Neural cell (in vitro differentiated cells): ENCODE results near the gene HARS1. TPM values are rescaled to one million over a fixed set of nuclear protein-coding genes. Genes with fewer than 3 reads are reported as not detected.
"Not testable (repeated sequence)": the region's sequence is repeated elsewhere in the genome, so short reads cannot be mapped to it uniquely, and the experiment has no call there.

Experiments
- H2AFZ ChIP-seq: fragments of 200-600, 300-800 bp; sonication (generic), shearing (Covaris generic); 2 replicates; pipeline ENCODE4 v1.6.0; 2014; ENCODE audit warnings: low read depth, mild to moderate bottlenecking, antibody characterized with exemption, low read length, moderate library complexity
- H3F3A ChIP-seq: fragments of 200-600 bp; shearing (Covaris generic); 2 replicates; pipeline ENCODE4 v1.6.1; 2016; ENCODE audit warnings: mild to moderate bottlenecking, moderate library complexity, mixed read lengths, antibody characterized with exemption, low read length; ENCODE audit not compliant: insufficient read depth, poor library complexity, severe bottlenecking
- H3K27ac ChIP-seq: fragments of 200-600, 300-800 bp; sonication (generic), shearing (Covaris generic); 2 replicates; pipeline ENCODE4 v1.5.1; 2014; ENCODE audit warnings: mild to moderate bottlenecking, low read length, moderate library complexity
- H3K27me3 ChIP-seq: fragments of 300-800, 200-600 bp; sonication (generic), shearing (Covaris generic); 2 replicates; pipeline ENCODE4 v1.6.0; 2014; ENCODE audit warnings: mild to moderate bottlenecking, low read depth, low read length, moderate library complexity; ENCODE audit not compliant: insufficient read depth
- H3K36me3 ChIP-seq: fragments of 300-800, 200-600 bp; sonication (generic), shearing (Covaris generic); 2 replicates; pipeline ENCODE4 v1.5.1; 2014; ENCODE audit warnings: mild to moderate bottlenecking, antibody characterized with exemption, low read length, moderate library complexity; ENCODE audit not compliant: insufficient read depth
- H3K4me2 ChIP-seq: fragments of 300-800, 200-600 bp; sonication (generic), shearing (Covaris generic); 2 replicates; pipeline ENCODE4 v1.6.0; 2014; ENCODE audit warnings: mild to moderate bottlenecking, low read length
- H3K4me3 ChIP-seq: fragments of 300-800, 200-600 bp; sonication (generic), shearing (Covaris generic); 2 replicates; pipeline ENCODE4 v1.5.1; 2014; ENCODE audit warnings: mild to moderate bottlenecking, low read length, moderate library complexity
- H3K79me2 ChIP-seq: fragments of 200-600 bp; shearing (Covaris generic); replicated peaks from 2 replicates; pipeline ENCODE4 v1.6.0; 2014; ENCODE audit warnings: mild to moderate bottlenecking, low read length, moderate library complexity; ENCODE audit not compliant: insufficient read depth
- H3K9ac ChIP-seq: fragments of 300-800, 200-600 bp; sonication (generic), shearing (Covaris generic); 2 replicates; pipeline ENCODE4 v1.6.1; 2016; ENCODE audit warnings: mild to moderate bottlenecking, low read length, mixed read lengths
- H3K9me2 ChIP-seq: fragments of 200-600 bp; shearing (Covaris generic); 2 replicates; pipeline ENCODE4 v1.6.1; 2016; ENCODE audit warnings: mild to moderate bottlenecking, low read length, mixed read lengths; ENCODE audit not compliant: insufficient read depth
- H3K9me3 ChIP-seq: fragments of 200-600, 300-800 bp; sonication (generic), shearing (Covaris generic); 2 replicates; pipeline ENCODE4 v1.6.1; 2016; ENCODE audit warnings: mild to moderate bottlenecking, mixed run types, low read length, moderate library complexity, mixed read lengths
- H4K20me1 ChIP-seq: fragments of 200-600 bp; shearing (Covaris generic); 2 replicates; pipeline ENCODE4 v1.6.1; 2016; ENCODE audit warnings: mild to moderate bottlenecking, mixed run types; ENCODE audit not compliant: insufficient read depth
- CTCF ChIP-seq: fragments of 450-650 bp; IDR thresholded peaks from 2 replicates; pipeline ENCODE4 v1.5.1; 2014; ENCODE audit warnings: antibody characterized with exemption, mild to moderate bottlenecking, moderate library complexity; ENCODE audit not compliant: poor library complexity, severe bottlenecking
- EP300 ChIP-seq: fragments of 450-650 bp; conservative IDR thresholded peaks from 2 replicates; pipeline ENCODE4 v1.6.1; 2014; ENCODE audit warnings: antibody characterized with exemption, mild to moderate bottlenecking, moderate library complexity; ENCODE audit not compliant: poor library complexity, severe bottlenecking
- EZH2 ChIP-seq: fragments of 200-600, 300-800 bp; shearing (Covaris generic), sonication (generic); IDR thresholded peaks from 2 replicates; pipeline ENCODE4 v1.6.1; 2014; ENCODE audit warnings: antibody characterized with exemption, low read length, borderline replicate concordance, mild to moderate bottlenecking; ENCODE audit not compliant: insufficient read depth, poor library complexity, severe bottlenecking
- MXI1 ChIP-seq: fragments of 450-650 bp; conservative IDR thresholded peaks from 2 replicates; pipeline ENCODE4 v1.6.1; 2014; ENCODE audit warnings: antibody characterized with exemption, mild to moderate bottlenecking; ENCODE audit not compliant: poor library complexity, severe bottlenecking
- POLR2AphosphoS5 ChIP-seq: IDR thresholded peaks from 2 replicates; pipeline ENCODE4 v1.6.1; 2012
- RAD21 ChIP-seq: fragments of 450-650 bp; conservative IDR thresholded peaks from 2 replicates; pipeline ENCODE4 v1.6.1; 2014; ENCODE audit warnings: antibody characterized with exemption, mild to moderate bottlenecking, moderate library complexity
- REST ChIP-seq: IDR thresholded peaks from 2 replicates; pipeline ENCODE4 v1.6.1; 2012; ENCODE audit warnings: borderline replicate concordance
- SMC3 ChIP-seq: fragments of 450-650 bp; conservative IDR thresholded peaks from 2 replicates; pipeline ENCODE4 v1.6.1; 2014; ENCODE audit warnings: antibody characterized with exemption, mild to moderate bottlenecking, moderate library complexity; ENCODE audit not compliant: poor library complexity
- TAF1 ChIP-seq: IDR thresholded peaks from 2 replicates; pipeline ENCODE4 v1.6.1; 2012; ENCODE audit warnings: low read depth
- polyA plus RNA-seq: library from polyadenylated mRNA; depleted of rRNA; stranded (reverse); fragments of >200 nt; gene quantifications from 2 replicates; pipeline ENCODE4 v1.2.3, GENCODE V29; 2014

The HARS1 gene
- polyA plus RNA-seq, 1 donor from 2014 or later: 80.2 TPM

- Histone ChIP-seq H2AFZ (peak within 1 kb of the TSS; percentile 51), H3K4me2 (peak within 1 kb of the TSS; percentile 70), H3K4me3 (peak within 1 kb of the TSS; percentile 81), H4K20me1 (no peaks in the 10 kb centered on the region), H3K9ac (peak within 1 kb of the TSS; percentile 67), H3K27ac (peak within 1 kb of the TSS; percentile 44), H3K9me2 (no peaks in the 10 kb centered on the region), H3K79me2 (no peaks in the 10 kb centered on the region), H3F3A (no peaks in the 10 kb centered on the region), H3K36me3 (no peaks in the 10 kb centered on the region), H3K9me3 (no peaks in the 10 kb centered on the region), H3K27me3 (no peaks in the 10 kb centered on the region)
- peak; percentile 62 for TF ChIP-seq POLR2AphosphoS5
- peak; percentile 22 for TF ChIP-seq SMC3
- TF ChIP-seq MXI1: peak; percentile 84
- no peak for TF ChIP-seq TAF1
- TF ChIP-seq CTCF: peak; percentile 63
Measured at GRCh38 chr5:140639148-140639981, 51.8 kb downstream of the HARS1 start, which contains the start of gene TMCO6. TSS of gene TMCO6 (plus strand) at chr5:140639451. CDS start at chr5:140639528, 77 bp downstream.

- H3K9ac ChIP-seq, H3K27me3 ChIP-seq, H3K79me2 ChIP-seq, H3K9me2 ChIP-seq, H3F3A ChIP-seq, H3K27ac ChIP-seq, H3K9me3 ChIP-seq, H3K4me2 ChIP-seq, H3K36me3 ChIP-seq, H4K20me1 ChIP-seq, H2AFZ ChIP-seq: not testable (repeated sequence)
- H3K4me3 ChIP-seq: peak overlapping the region; percentile 81
Measured at GRCh38 chr5:140638898-140639147, 52.3 kb downstream of the HARS1 start.

- TF ChIP-seq TAF1 (no peak), REST (no peak), EZH2 (no peak), MXI1 (no peak), RAD21 (no peak), EP300 (no peak), CTCF (no peak), SMC3 (no peak)
- H3K9me3 ChIP-seq: no peaks in the 10 kb centered on the region
- no peaks in the 10 kb centered on the region for H3K36me3 ChIP-seq
- H3K4me3 ChIP-seq: no peak overlapping the region
- H3K4me2 ChIP-seq: no peak overlapping the region
- H3K9me2 ChIP-seq: no peaks in the 10 kb centered on the region
- H3K27ac ChIP-seq: no peak overlapping the region
- no peak overlapping the region for H2AFZ ChIP-seq
- H3F3A ChIP-seq: no peaks in the 10 kb centered on the region
- no peaks in the 10 kb centered on the region for H4K20me1 ChIP-seq
- no peak overlapping the region for H3K9ac ChIP-seq
- H3K79me2 ChIP-seq: no peaks in the 10 kb centered on the region
- no peaks in the 10 kb centered on the region for H3K27me3 ChIP-seq
Measured at GRCh38 chr5:140637371-140638100, 53.6 kb downstream of the HARS1 start.
